Measurements from ENCODE around the gene FTCDNL1. TPM values are rescaled to one million over a fixed set of nuclear protein-coding genes. Genes with fewer than 3 reads are reported as not detected.

Gene FTCDNL1
- polyA plus RNA-seq, 2 of the 4 experiments (the other 2 are of a cell fraction) = 2.1 to 5.2 TPM

GRCh38 chr2:199833525-199833924, 17.5 kb downstream of the FTCDNL1 start:
- H3K9me3 ChIP-seq = no peaks in the 10 kb centered on the region
- TF ChIP-seq POLR2AphosphoS2 (conservative IDR thresholded peaks at IDR 0.05; ENCODE audit: low read length) (no peak), FOSL2 (IDR thresholded peaks at IDR 0.05) (no peak), FOSL2 (CRISPR knock-in tag; IDR thresholded peaks at IDR 0.05) (no peak), PBX3 (IDR thresholded peaks at IDR 0.05) (no peak), JUNB (IDR thresholded peaks at IDR 0.05) (no peak), ELK1 (IDR thresholded peaks at IDR 0.05; ENCODE audit: low read depth, low read length) (no peak)
- no peak overlapping the region for H3K4me2 ChIP-seq
- FAIRE-seq (no peak), ATAC-seq (no peak), DNase-seq (ENCODE audit: low read depth in 1 of 2, low spot score in 1 of 2) (no peak)
- 42% methylated on average over 1 of the region's 1 CpG for WGBS (ENCODE audit: missing lambda C conversion rate)
- H3K4me1 ChIP-seq = no peaks in the 10 kb centered on the region
- ChIA-PET POLR2A (no interaction called here), CTCF (no interaction called here)
- no peak overlapping the region for H3K4me3 ChIP-seq
- H3K27ac ChIP-seq = no peak overlapping the region

- Histone ChIP-seq H3K4me2 (no peak overlapping the region), H3K27ac (no peak overlapping the region), H3K9me3 (no peaks in the 10 kb centered on the region), H3K4me3 (no peak overlapping the region), H3K4me1 (no peaks in the 10 kb centered on the region)
- 82% methylated on average over 9 of the region's 9 CpGs for WGBS (ENCODE audit: missing lambda C conversion rate)
- ChIA-PET CTCF (no interaction called here), POLR2A (interaction anchor here (0.5 kb wide), 1 partner anchor 164 kb away, joined by 3 read pairs; no protein-coding TSS in a partner anchor)
- DNase-seq (ENCODE audit: low read depth in 1 of 2, low spot score in 1 of 2) = no peak
- no peak for FAIRE-seq
- ATAC-seq = no peak
- no peak for TF ChIP-seq NPAS2 (CRISPR knock-in tag; IDR thresholded peaks at IDR 0.05; ENCODE audit: borderline replicate concordance)
- TF ChIP-seq FOXS1 (CRISPR knock-in tag; IDR thresholded peaks at IDR 0.05) = no peak
- no peak for TF ChIP-seq EP300 (IDR thresholded peaks at IDR 0.05)
- TF ChIP-seq HOXB13 (CRISPR knock-in tag; IDR thresholded peaks at IDR 0.05; ENCODE audit: low read depth) = no peak
- no peak for TF ChIP-seq CBX2 (IDR thresholded peaks at IDR 0.05; ENCODE audit: borderline replicate concordance, low read depth)
- TF ChIP-seq USF2 (IDR thresholded peaks at IDR 0.05) = no peak
These were observed 20.5 kb downstream of the FTCDNL1 start for GRCh38 chr2:199830531-199830930.

GRCh38 chr2:199829628-199830027, 21.4 kb downstream of the FTCDNL1 start:
- Histone ChIP-seq H3K4me2 (no peak overlapping the region), H3K9me3 (no peaks in the 10 kb centered on the region), H3K4me3 (no peak overlapping the region), H3K27ac (no peak overlapping the region), H3K4me1 (no peaks in the 10 kb centered on the region)
- ChIA-PET CTCF (no interaction called here), POLR2A (interaction anchor here (0.5 kb wide), 1 partner anchor 163 kb away, joined by 3 read pairs; no protein-coding TSS in a partner anchor)
- ATAC-seq (no peak), DNase-seq (ENCODE audit: low read depth in 1 of 2, low spot score in 1 of 2) (no peak), FAIRE-seq (no peak)
- 59% methylated on average over 2 of the region's 2 CpGs for WGBS (ENCODE audit: missing lambda C conversion rate)
- TF ChIP-seq CBX2 (IDR thresholded peaks at IDR 0.05; ENCODE audit: borderline replicate concordance, low read depth) (no peak), GATA3 (IDR thresholded peaks at IDR 0.05; ENCODE audit: borderline replicate concordance) (no peak), BCL3 (IDR thresholded peaks at IDR 0.05) (no peak), ELK1 (IDR thresholded peaks at IDR 0.05; ENCODE audit: low read depth, low read length) (no peak), FOXS1 (CRISPR knock-in tag; IDR thresholded peaks at IDR 0.05) (no peak), RCOR1 (IDR thresholded peaks at IDR 0.05; ENCODE audit: low read depth, low read length) (no peak), KDM1A (IDR thresholded peaks at IDR 0.05; ENCODE audit: low read depth) (no peak), MYC (IDR thresholded peaks at IDR 0.05; ENCODE audit: borderline replicate concordance, low read length) (no peak), FOSB (CRISPR knock-in tag; IDR thresholded peaks at IDR 0.05) (no peak), FOSL2 (IDR thresholded peaks at IDR 0.05) (no peak), FOSL2 (CRISPR knock-in tag; IDR thresholded peaks at IDR 0.05) (no peak), CTCF (IDR thresholded peaks at IDR 0.05) (no peak), ESRRA (IDR thresholded peaks at IDR 0.05; ENCODE audit: borderline replicate concordance, low read length) (no peak), KDM5A (IDR thresholded peaks at IDR 0.05) (no peak), HOXB5 (CRISPR knock-in tag; IDR thresholded peaks at IDR 0.05) (no peak), RARB (CRISPR knock-in tag; IDR thresholded peaks at IDR 0.05) (no peak), POLR2AphosphoS2 (conservative IDR thresholded peaks at IDR 0.05; ENCODE audit: low read length) (no peak), JUN (IDR thresholded peaks at IDR 0.05) (no peak), MAX (IDR thresholded peaks at IDR 0.05) (no peak), SMC3 (IDR thresholded peaks at IDR 0.05) (no peak)

Data from A549 (cell line).